CD4-positive, alpha-beta memory T cell (primary cell): ENCODE data around the gene TMEM140. TPM values are rescaled to one million over a fixed set of nuclear protein-coding genes. Genes with fewer than 3 reads are reported as not detected.

ENCODE experiments used
- CTCF ChIA-PET: fragments of 350-600 bp; sonication (Branson Sonifier 250); formaldehyde crosslinking; loops from one replicate; lab custom pipeline; 2021; ENCODE audit warnings: inconsistent platforms; ENCODE audit not compliant: partially characterized antibody; lab: Charles Lee
- POLR2A ChIA-PET: fragments of 350-600 bp; sonication (Branson Sonifier 250); formaldehyde crosslinking; loops from one replicate; lab custom pipeline; 2021; ENCODE audit not compliant: partially characterized antibody; lab: Charles Lee
- DNase-seq, 5 donors: peaks; one replicate each; pipeline versions ENCODE4 v3.0.0 to v3.0.0-alpha.2; 2020 to 2022; ENCODE audit warnings: mixed read lengths in 1 of 5
- H3K27ac ChIP-seq: one replicate; pipeline ENCODE4 v1.7.0; 2013; ENCODE audit warnings: low read depth, low read length
- H3K27me3 ChIP-seq: 2 replicates; pipeline ENCODE4 v1.7.0; 2013; ENCODE audit warnings: mild to moderate bottlenecking, low read length, moderate library complexity; ENCODE audit not compliant: insufficient read depth
- H3K36me3 ChIP-seq: 2 replicates; pipeline ENCODE4 v1.7.0; 2013; ENCODE audit warnings: mild to moderate bottlenecking, low read length, moderate library complexity; ENCODE audit not compliant: insufficient read depth
- H3K4me1 ChIP-seq: 2 replicates; pipeline ENCODE4 v1.7.0; 2013; ENCODE audit warnings: mild to moderate bottlenecking, low read length, moderate library complexity; ENCODE audit not compliant: insufficient read depth
- H3K4me3 ChIP-seq, 2 donors: one replicate each; pipeline ENCODE4 v1.7.0; 2013; ENCODE audit warnings: low read length in 2 of 2, mild to moderate bottlenecking in 1 of 2
- H3K9me3 ChIP-seq, 2 donors: one replicate each; pipeline ENCODE4 v1.7.0; 2013; ENCODE audit warnings: low read length in 2 of 2, control low read depth in 1 of 2; ENCODE audit not compliant: control insufficient read depth in 1 of 2
- H3K27ac Mint-ChIP-seq, 7 donors: one replicate each; pipeline ENCODE4 v1.8.0; 2020 to 2021; ENCODE audit warnings: mixed read lengths in 7 of 7, mild to moderate bottlenecking in 6 of 7, inconsistent platforms in 3 of 7, moderate library complexity in 3 of 7
- H3K27me3 Mint-ChIP-seq, 2 donors: one replicate each; pipeline ENCODE4 v1.8.0; 2020 to 2021; ENCODE audit warnings: mixed read lengths in 2 of 2
- H3K36me3 Mint-ChIP-seq, 2 donors: one replicate each; pipeline ENCODE4 v1.8.0; 2020 to 2021; ENCODE audit warnings: mixed read lengths in 2 of 2, inconsistent platforms in 1 of 2, mild to moderate bottlenecking in 1 of 2
- H3K4me1 Mint-ChIP-seq, 4 donors: one replicate each; pipeline ENCODE4 v1.8.0; 2020 to 2021; ENCODE audit warnings: mixed read lengths in 4 of 4, mild to moderate bottlenecking in 1 of 4
- H3K4me3 Mint-ChIP-seq, 8 donors: one replicate each; pipeline ENCODE4 v1.8.0; 2020 to 2021; ENCODE audit warnings: mixed read lengths in 8 of 8, mild to moderate bottlenecking in 7 of 8, moderate library complexity in 6 of 8, inconsistent platforms in 3 of 8
- H3K9me3 Mint-ChIP-seq, 8 donors: one replicate each; pipeline ENCODE4 v1.8.0; 2020 to 2021; ENCODE audit warnings: mixed read lengths in 8 of 8, mild to moderate bottlenecking in 5 of 8, inconsistent platforms in 3 of 8, moderate library complexity in 1 of 8
- intact Hi-C: fragments of 100-400 bp; cut with micrococcal nuclease; formaldehyde crosslinking; loops from one replicate; pipeline ENCODE4 v1.15.1; 2023
- polyA plus RNA-seq, 2 donors: library from polyadenylated mRNA; unstranded; fragments of 300-500 nt; fragmentation: Illumina TruSeq; gene quantifications; one replicate each; pipeline ENCODE4 v1.2.3, GENCODE V29; 2021
- total RNA-seq, 2 experiments: library from RNA; stranded (reverse); gene quantifications; one replicate each; pipeline ENCODE4 v1.2.3, GENCODE V29; 2021

Gene TMEM140
- total and polyA plus RNA-seq, 4 experiments from 2014 or later: 13.6 to 31.3 (median 29.6) TPM

- peak overlapping the region; percentile 48 to 67 for H3K4me3 ChIP-seq
- peaks cover 61% of the 10 kb centered on the region for H3K4me1 ChIP-seq
- H3K27me3 ChIP-seq: no peaks in the 10 kb centered on the region
- no peaks in the 10 kb centered on the region for H3K27me3 Mint-ChIP-seq
- H3K36me3 Mint-ChIP-seq: peaks cover 21 to 27% of the 10 kb centered on the region in 2 donors
- peak overlapping the region; percentile 90 for H3K27ac ChIP-seq
- CTCF ChIA-PET: interaction anchor here (1.1 to 6.4 kb wide), 10 partner anchors 9 to 715 kb away, joined by 3 to 113 read pairs (median 5); partner anchors contain the start of genes AGBL3, CYREN and WDR91
- no peaks in the 10 kb centered on the region for H3K36me3 ChIP-seq
- no peaks in the 10 kb centered on the region for H3K9me3 ChIP-seq
- peaks cover 40 to 72% (median 55%) of the 10 kb centered on the region in 4 donors for H3K4me1 Mint-ChIP-seq
- H3K27ac Mint-ChIP-seq: peak overlapping the region; percentile 90 to 99 (median 98)
- DNase-seq: peak in 4 of 5 donors; percentile 35 to 51 (median 44)
- H3K4me3 Mint-ChIP-seq: peak overlapping the region; percentile 85 to 96 (median 92)
- intact Hi-C loops: loop anchor here (5.0 kb wide), 2 partner anchors 500 to 830 kb away; partner anchors contain the start of genes BPGM and SLC35B4
- POLR2A ChIA-PET: interaction anchor here (0.7 to 7.2 kb wide), 13 partner anchors 11 to 830 kb away, joined by 3 to 215 read pairs (median 7); partner anchors contain the start of genes AGBL3, BPGM, CYREN and SLC35B4
- H3K9me3 Mint-ChIP-seq: no peaks in the 10 kb centered on the region
These were observed 452 bp upstream of the TMEM140 start for GRCh38 chr7:135147341-135147898.

- intact Hi-C loops: no loop called here
These were observed 2.4 kb downstream of the TMEM140 start for GRCh38 chr7:135150072-135150782.

DNA sequence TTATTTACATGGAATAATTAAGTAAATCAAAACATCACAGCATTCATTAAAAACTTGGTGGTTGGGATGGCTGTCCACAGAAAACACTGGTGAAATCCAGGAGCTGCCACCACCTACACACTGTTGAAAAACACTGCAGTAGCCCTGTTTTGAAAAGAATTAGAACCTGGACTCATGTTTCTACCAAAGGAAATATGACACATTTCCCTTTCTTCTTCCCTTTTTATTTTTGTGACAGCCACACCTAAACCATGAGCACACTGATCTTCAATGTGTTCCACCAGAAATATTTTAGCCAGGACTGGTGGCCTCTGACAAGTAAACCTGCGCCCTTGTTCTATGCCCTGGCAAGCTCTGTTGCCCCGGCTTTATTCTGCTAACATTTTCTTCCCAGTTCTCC, 3.3 kb downstream of the TMEM140 start:
- no peak overlapping the region for H3K27ac ChIP-seq
- intact Hi-C loops: no loop called here

More at GRCh38 chr7:135150072-135150782, 2.4 kb downstream of the TMEM140 start:
- ChIA-PET CTCF (interaction anchor here (1.0 to 6.4 kb wide), 4 partner anchors 10 to 196 kb away, joined by 3 to 113 read pairs (median 34); partner anchors contain the start of genes AGBL3 and CYREN), POLR2A (interaction anchor here (0.6 to 7.2 kb wide), 3 partner anchors 9 to 23 kb away, joined by 3 to 215 read pairs (median 74); partner anchors contain the start of gene CYREN)
- Histone ChIP-seq H3K4me3 (no peak overlapping the region), H3K27me3 (no peaks in the 10 kb centered on the region), H3K9me3 (no peaks in the 10 kb centered on the region), H3K27ac (no peak overlapping the region), H3K4me1 (peaks cover 59% of the 10 kb centered on the region), H3K36me3 (no peaks in the 10 kb centered on the region)
- Mint-ChIP-seq H3K36me3 (peaks cover 41 to 53% of the 10 kb centered on the region in 2 donors), H3K4me3 (peak overlapping the region; percentile 49 to 96 (median 92)), H3K27me3 (no peaks in the 10 kb centered on the region), H3K27ac (peak overlapping the region in 5 of 7 donors; percentile 73 to 98 (median 90)), H3K4me1 (peaks cover 54 to 88% (median 69%) of the 10 kb centered on the region in 4 donors), H3K9me3 (peaks cover 5 to 26% (median 22%) of the 10 kb centered on the region in 8 donors)
- DNase-seq: no peak

DNA sequence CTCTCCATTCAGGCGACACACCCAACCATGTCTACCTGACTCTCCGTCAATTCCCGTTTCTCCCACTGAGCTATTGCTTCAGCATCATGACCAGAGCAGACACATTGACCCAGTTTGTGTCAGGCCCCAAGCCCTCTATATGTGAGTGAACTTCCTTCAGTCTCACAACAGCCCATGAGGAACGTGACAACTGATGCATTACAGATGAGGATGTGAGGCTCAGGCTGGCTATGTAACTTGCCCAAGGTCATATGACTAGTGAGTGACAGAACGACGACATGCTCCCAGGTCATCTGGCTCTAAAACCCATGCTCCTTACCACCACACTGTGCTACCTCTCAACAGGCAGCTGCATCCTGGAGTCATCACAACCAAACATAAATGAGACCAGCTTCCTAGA, 3.7 kb downstream of the TMEM140 start:
- POLR2A ChIA-PET: interaction anchor here (0.5 to 7.2 kb wide), 4 partner anchors 7 to 165 kb away, joined by 3 to 215 read pairs (median 40); partner anchors contain the start of genes AGBL3 and CYREN
- Histone ChIP-seq H3K9me3 (peaks cover 0 to 7% of the 10 kb centered on the region in 2 donors), H3K27me3 (no peaks in the 10 kb centered on the region), H3K4me1 (peaks cover 46% of the 10 kb centered on the region), H3K27ac (no peak overlapping the region), H3K36me3 (no peaks in the 10 kb centered on the region), H3K4me3 (no peak overlapping the region)
- Mint-ChIP-seq H3K27me3 (no peaks in the 10 kb centered on the region), H3K9me3 (peaks cover 5 to 39% (median 35%) of the 10 kb centered on the region in 8 donors), H3K27ac (peak overlapping the region in 6 of 7 donors; percentile 4 to 80 (median 69)), H3K4me1 (peaks cover 44 to 83% (median 62%) of the 10 kb centered on the region in 4 donors), H3K4me3 (peak overlapping the region in 7 of 8 donors; percentile 5 to 89 (median 60)), H3K36me3 (peaks cover 54 to 65% of the 10 kb centered on the region in 2 donors)
- no peak for DNase-seq
- CTCF ChIA-PET: interaction anchor here (1.8 to 6.4 kb wide), 3 partner anchors 9 to 164 kb away, joined by 7 to 113 read pairs (median 60); partner anchors contain the start of genes AGBL3 and CYREN
- intact Hi-C loops: no loop called here

More for the DNA sequence above, 3.3 kb downstream of the TMEM140 start:
- Mint-ChIP-seq H3K27ac (peak overlapping the region in 6 of 7 donors; percentile 4 to 80 (median 69)), H3K4me1 (peaks cover 47 to 84% (median 65%) of the 10 kb centered on the region in 4 donors), H3K27me3 (no peaks in the 10 kb centered on the region), H3K36me3 (peaks cover 50 to 62% of the 10 kb centered on the region in 2 donors), H3K4me3 (peak overlapping the region in 7 of 8 donors; percentile 30 to 96 (median 88)), H3K9me3 (peaks cover 5 to 35% (median 31%) of the 10 kb centered on the region in 8 donors)
- no peaks in the 10 kb centered on the region for H3K27me3 ChIP-seq
- CTCF ChIA-PET: interaction anchor here (1.0 to 6.4 kb wide), 4 partner anchors 9 to 197 kb away, joined by 3 to 113 read pairs (median 34); partner anchors contain the start of genes AGBL3 and CYREN
- H3K4me1 ChIP-seq: peaks cover 50% of the 10 kb centered on the region
- no peak overlapping the region for H3K4me3 ChIP-seq
- DNase-seq: no peak
- peaks cover 0 to 7% of the 10 kb centered on the region in 2 donors for H3K9me3 ChIP-seq
- POLR2A ChIA-PET: interaction anchor here (0.5 to 7.2 kb wide), 4 partner anchors 8 to 165 kb away, joined by 3 to 215 read pairs (median 40); partner anchors contain the start of genes AGBL3 and CYREN
- H3K36me3 ChIP-seq: no peaks in the 10 kb centered on the region

DNA sequence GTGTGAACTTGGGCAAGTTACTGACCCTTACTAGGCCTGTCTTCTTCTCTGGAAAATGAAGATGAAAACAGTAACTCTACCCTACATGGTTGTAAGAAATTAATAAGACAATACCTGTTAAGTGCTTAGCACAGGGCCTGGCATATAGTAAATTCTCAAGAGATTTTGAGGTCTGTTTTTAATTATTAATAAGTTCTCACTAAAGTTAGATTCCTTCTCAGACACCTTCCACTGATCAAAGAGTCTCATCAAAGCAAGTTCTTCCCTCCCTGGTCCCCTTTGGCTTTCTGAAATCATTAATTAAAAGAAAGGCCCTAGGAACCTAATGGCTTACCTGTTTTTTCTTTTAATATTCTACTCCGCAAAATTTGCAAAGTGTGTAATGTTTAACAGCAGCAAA, 4.6 kb downstream of the TMEM140 start:
- peak overlapping the region in 2 of 7 donors; percentile 8 to 12 for H3K27ac Mint-ChIP-seq
- CTCF ChIA-PET: interaction anchor here (6.2 to 6.4 kb wide), 2 partner anchors 15 to 165 kb away, joined by 60 to 113 read pairs; partner anchors contain the start of genes AGBL3 and CYREN

GRCh38 chr7:135154734-135155133, 6.9 kb downstream of the TMEM140 start:
- no peaks in the 10 kb centered on the region for H3K27me3 Mint-ChIP-seq
- CTCF ChIA-PET: interaction anchor here (6.1 kb wide), 1 partner anchor 14 kb away, joined by 54 read pairs; the partner anchor contains the start of gene CYREN
- H3K9me3 ChIP-seq: peaks cover 0 to 7% of the 10 kb centered on the region in 2 donors
- POLR2A ChIA-PET: no interaction called here
- peaks cover 69 to 70% of the 10 kb centered on the region in 2 donors for H3K36me3 Mint-ChIP-seq
- no peak for DNase-seq
- H3K4me1 ChIP-seq: peaks cover 50% of the 10 kb centered on the region
- H3K4me1 Mint-ChIP-seq: peaks cover 46 to 81% (median 64%) of the 10 kb centered on the region in 4 donors
- H3K4me3 Mint-ChIP-seq: peak overlapping the region in 2 of 8 donors; percentile 37 to 57
- H3K4me3 ChIP-seq: no peak overlapping the region
- H3K9me3 Mint-ChIP-seq: peaks cover 5 to 47% (median 41%) of the 10 kb centered on the region in 8 donors
- intact Hi-C loops: no loop called here
- no peaks in the 10 kb centered on the region for H3K27me3 ChIP-seq
- peak overlapping the region in 1 of 7 donors; percentile 13 for H3K27ac Mint-ChIP-seq
- no peaks in the 10 kb centered on the region for H3K36me3 ChIP-seq
- H3K27ac ChIP-seq: no peak overlapping the region

More for the DNA sequence above, 4.6 kb downstream of the TMEM140 start:
- POLR2A ChIA-PET: interaction anchor here (7.2 kb wide), 1 partner anchor 15 kb away, joined by 215 read pairs; the partner anchor contains the start of gene CYREN
- Histone ChIP-seq H3K36me3 (no peaks in the 10 kb centered on the region), H3K27me3 (no peaks in the 10 kb centered on the region), H3K4me3 (no peak overlapping the region), H3K27ac (no peak overlapping the region), H3K4me1 (peaks cover 40% of the 10 kb centered on the region), H3K9me3 (peaks cover 0 to 7% of the 10 kb centered on the region in 2 donors)
- Mint-ChIP-seq H3K9me3 (peaks cover 5 to 45% (median 41%) of the 10 kb centered on the region in 8 donors), H3K4me3 (peak overlapping the region in 2 of 8 donors; percentile 2 to 68), H3K4me1 (peaks cover 45 to 81% (median 64%) of the 10 kb centered on the region in 4 donors), H3K27me3 (no peaks in the 10 kb centered on the region), H3K36me3 (peaks cover 62 to 74% of the 10 kb centered on the region in 2 donors)
- DNase-seq: no peak
- intact Hi-C loops: no loop called here
